GM18508 (cell line): ENCODE results near the gene EDDM13.
"Not testable (repeated sequence)": the region's sequence is repeated elsewhere in the genome, so short reads cannot be mapped to it uniquely, and the experiment has no call there.

Experiments used
- ATAC-seq: cut with Tn5 transposase; IDR thresholded peaks from one replicate; pipeline ENCODE4 v1.9.1; 2021; ENCODE audit warnings: moderate number of reproducible peaks; ENCODE audit not compliant: insufficient read depth, unreplicated experiment

Gene EDDM13

DNA sequence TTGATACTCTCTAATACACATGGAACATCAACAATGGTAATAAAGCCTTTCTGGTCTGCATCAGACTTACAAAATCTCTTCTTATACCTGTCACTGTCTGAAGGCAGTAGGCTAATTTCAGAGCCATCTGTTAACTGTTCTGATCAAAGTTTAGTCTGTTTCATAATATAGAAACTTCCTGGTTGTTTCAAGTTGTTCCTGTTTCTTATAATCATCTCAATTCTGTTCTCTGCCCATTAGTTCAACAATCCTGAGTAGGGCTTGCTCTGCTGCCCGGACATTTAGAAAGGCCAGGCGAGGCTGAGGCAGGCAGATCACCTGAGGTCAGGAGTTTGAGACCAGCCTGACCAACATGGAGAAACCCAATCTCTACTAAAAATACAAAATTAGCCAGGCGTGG is 47.4 kb downstream of the EDDM13 start:
- no peak for ATAC-seq

- no peak for ATAC-seq
Measured at GRCh38 chr19:56321254-56321988, 48.9 kb downstream of the EDDM13 start.

DNA sequence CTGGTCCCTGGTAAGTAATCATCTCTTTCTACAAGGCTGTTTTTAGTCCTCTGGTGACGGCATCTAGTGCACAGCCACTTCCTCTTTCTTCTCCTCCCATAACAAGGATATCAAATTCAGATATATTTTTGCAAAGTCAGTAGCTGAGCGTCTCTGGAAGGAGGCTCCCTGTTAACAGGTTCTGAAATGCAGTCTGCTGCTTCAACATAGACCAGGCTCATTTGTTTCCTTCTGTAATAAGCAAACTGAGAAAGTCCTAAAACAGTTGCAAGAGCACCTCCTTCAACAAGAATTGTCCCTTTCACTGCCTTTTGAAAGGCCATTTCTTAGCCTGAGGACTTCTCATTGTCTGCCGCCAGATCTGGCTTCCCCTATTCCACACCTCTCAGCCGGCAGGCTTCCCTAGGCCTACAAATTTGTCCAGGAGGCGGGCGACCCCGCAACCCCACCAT is 49.5 kb downstream of the EDDM13 start:
- ATAC-seq, result no peak

DNA sequence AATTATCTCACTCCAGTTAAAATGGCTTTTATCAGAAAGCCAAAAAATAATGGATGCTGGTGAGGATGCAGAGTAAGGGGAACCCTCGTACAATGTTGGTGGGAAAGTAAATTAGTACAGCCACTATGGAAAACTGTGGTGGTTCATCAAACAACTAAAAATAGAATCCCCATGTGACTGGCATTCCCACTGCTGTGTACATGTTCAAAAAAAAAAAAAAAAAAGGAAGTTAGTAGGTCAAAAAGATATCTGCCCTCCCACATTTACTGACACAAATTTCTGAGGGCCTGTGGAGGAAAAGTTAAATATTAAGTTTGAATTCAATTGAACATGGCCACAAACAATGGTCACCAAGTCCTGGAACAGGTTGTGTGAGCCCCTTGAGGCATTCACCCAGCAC is 51.9 kb downstream of the EDDM13 start:
- no peak for ATAC-seq

DNA sequence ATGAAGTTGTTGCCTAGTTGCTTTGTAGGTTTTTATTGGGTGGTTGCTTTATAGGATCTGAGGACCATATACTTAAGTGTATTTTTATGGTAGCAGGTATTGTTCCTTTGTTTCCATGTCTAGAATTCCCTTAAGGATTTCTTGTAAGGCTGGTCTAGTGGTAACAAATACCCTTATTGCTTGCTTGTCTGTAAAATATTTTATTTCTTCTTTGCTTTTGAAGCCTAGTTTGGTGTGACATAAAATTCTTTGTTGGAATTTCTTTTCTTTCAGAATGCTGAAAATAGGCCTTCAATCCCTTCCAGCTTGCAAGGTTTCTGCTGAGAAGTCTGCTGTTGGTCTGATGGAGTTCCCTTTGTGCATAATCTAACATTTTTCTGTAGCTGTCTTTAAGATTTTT is 60.1 kb downstream of the EDDM13 start:
- ATAC-seq, result no peak

- no peak for ATAC-seq
Measured at GRCh38 chr19:56333506-56333905, 61.0 kb downstream of the EDDM13 start.

DNA sequence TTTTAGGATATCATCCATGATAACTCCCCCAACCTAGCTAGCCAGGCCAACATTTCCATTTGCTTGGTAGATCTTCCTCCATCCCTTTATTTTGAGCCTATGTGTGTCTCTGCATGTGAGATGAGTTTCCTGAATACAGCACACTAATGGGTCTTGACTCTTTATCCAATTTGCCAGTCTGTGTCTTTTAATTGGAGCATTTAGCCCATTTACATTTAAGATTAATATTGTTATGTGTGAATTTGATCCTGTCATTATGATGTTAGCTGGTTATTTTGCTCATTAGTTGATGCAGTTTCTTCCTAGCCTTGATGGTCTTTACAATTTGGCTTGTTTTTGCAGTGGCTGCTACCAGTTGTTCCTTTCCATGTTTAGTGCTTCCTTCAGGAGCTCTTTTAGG is 62.8 kb downstream of the EDDM13 start:
- ATAC-seq, result not testable (repeated sequence)

- not testable (repeated sequence) for ATAC-seq
Measured at GRCh38 chr19:56337077-56337476, 64.5 kb downstream of the EDDM13 start.

- ATAC-seq, result not testable (repeated sequence)
Measured at GRCh38 chr19:56339031-56339430, 66.5 kb downstream of the EDDM13 start.

DNA sequence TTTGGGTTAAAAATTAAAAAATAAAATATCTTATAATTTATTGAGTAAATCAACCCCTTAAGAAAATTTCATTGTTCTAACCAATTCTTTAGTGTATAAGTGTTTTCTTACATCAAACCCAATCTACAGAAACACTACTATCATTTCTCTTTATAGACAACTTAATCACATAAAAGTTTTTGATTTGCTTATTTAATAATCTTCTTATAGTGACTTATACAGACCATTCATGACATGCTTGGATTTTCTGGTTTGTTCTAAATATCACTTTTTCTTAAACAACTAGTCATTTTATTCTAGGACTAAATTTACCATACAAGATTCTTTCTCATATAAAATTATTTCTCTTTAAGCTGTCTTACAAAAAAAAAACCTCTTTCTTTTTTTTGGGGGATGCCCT is 69.4 kb downstream of the EDDM13 start:
- ATAC-seq, result no peak

- ATAC-seq, result no peak
Measured at GRCh38 chr19:56347163-56347778, 74.7 kb downstream of the EDDM13 start.

GRCh38 chr19:56348289-56348877 is 75.8 kb downstream of the EDDM13 start:
- no peak for ATAC-seq

DNA sequence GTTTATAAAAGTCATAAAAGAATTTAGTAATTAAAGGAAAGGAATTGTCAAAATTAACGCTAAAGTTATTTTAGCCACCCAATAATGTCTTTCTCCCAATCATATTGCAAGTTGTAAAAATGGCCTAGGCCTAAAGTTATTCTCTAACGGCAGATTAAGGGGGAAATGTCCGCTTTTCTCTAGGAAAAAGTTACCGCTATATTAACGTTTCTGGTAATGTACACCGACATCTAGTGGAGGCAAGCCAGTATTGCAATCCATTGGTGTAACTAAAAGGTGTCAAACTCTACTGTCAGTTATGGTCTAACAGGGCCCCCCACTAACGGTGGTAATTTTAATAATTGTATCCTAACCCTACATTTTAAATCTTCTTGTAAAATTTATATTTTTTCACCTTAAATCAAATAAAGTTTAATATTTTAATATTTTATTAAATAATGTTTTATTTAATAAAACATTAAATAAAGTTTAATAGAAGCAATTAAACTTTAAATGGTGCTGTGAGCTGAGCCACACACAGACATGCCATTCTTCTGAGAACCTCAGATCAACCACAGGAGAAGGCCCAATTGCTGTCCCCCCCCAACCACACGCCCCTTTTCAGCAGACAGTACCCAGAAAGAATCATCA is 78.0 kb downstream of the EDDM13 start:
- ATAC-seq, result no peak

DNA sequence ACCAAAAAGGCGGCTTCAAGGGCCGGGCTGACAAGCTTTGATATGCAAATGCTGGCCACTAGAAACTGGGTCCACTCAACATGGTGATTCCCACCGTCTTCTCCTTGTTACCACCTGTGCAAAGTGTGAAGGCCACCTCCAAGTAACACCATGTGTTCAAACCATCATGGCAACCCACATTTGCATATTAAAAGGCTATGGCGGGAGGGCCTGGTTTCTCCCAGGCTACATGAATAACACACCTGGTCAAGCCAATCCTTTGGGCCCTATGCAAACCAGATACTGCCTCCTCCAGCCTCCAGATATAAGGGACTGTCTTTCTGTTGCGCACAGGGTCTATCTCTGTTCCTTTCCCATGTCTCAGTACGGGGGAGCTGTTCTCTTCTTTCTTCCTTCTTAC is 78.7 kb downstream of the EDDM13 start:
- ATAC-seq, result no peak

GRCh38 chr19:56355517-56355916 is 83.0 kb downstream of the EDDM13 start:
- ATAC-seq, result no peak

DNA sequence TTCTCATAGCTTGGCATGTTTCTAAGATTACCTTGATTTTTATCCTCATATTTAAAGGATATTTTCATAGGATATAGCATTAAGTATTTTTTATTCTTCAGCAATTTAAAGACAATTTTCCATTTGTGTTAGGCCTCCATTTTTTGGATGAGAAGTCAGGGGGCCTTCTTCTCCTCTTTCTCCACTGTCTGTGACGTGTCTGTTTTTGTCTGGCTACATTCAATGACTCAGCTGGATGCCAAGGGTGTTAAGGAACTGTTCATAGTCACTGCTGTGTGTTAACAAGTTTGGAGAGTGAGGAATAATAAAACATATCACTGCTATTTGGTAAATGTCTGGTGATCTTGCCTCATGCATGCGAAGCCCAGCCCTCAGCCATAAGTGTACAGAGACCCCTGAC is 84.4 kb downstream of the EDDM13 start:
- no peak for ATAC-seq
